Measurements from ENCODE around the gene UBE4B.
"Not testable (repeated sequence)": the region's sequence is repeated elsewhere in the genome, so short reads cannot be mapped to it uniquely, and the experiment has no call there.

Gene UBE4B

GRCh38 chr1:10211805-10212410, 179.2 kb downstream of the UBE4B start:
- peak overlapping the region; percentile 84 for H3K27ac ChIP-seq (ENCODE audit: low read depth, low read length)
- H3K9ac ChIP-seq (ENCODE audit: low read depth, low read length) = peak overlapping the region; percentile 89; the same call in 1 of the 2 replicates
- H3K27me3 ChIP-seq (ENCODE audit: control insufficient read depth, insufficient read depth, low read length) = no peaks in the 10 kb centered on the region
- H3K36me3 ChIP-seq (ENCODE audit: control insufficient read depth, insufficient read depth, low read length) = no peaks in the 10 kb centered on the region
- no peaks in the 10 kb centered on the region for H3K9me3 ChIP-seq (ENCODE audit: control insufficient read depth, insufficient read depth, low read length)
- H3K4me3 ChIP-seq (ENCODE audit: low read depth, low read length) = peak overlapping the region; percentile 91
- H3K4me1 ChIP-seq (ENCODE audit: control insufficient read depth, insufficient read depth, low read length) = peaks cover 14% of the 10 kb centered on the region

- Histone ChIP-seq H3K27ac (ENCODE audit: low read depth, low read length) (no peak overlapping the region), H3K9me3 (ENCODE audit: control insufficient read depth, insufficient read depth, low read length) (no peaks in the 10 kb centered on the region), H3K9ac (ENCODE audit: low read depth, low read length) (no peak overlapping the region), H3K4me3 (ENCODE audit: low read depth, low read length) (peak overlapping the region; percentile 91), H3K27me3 (ENCODE audit: control insufficient read depth, insufficient read depth, low read length) (no peaks in the 10 kb centered on the region), H3K36me3 (ENCODE audit: control insufficient read depth, insufficient read depth, low read length) (no peaks in the 10 kb centered on the region), H3K4me1 (ENCODE audit: control insufficient read depth, insufficient read depth, low read length) (peaks cover 14% of the 10 kb centered on the region)
Observed at GRCh38 chr1:10212476-10212875, 179.7 kb downstream of the UBE4B start.

- Histone ChIP-seq H3K4me3 (ENCODE audit: low read depth, low read length) (no peak overlapping the region), H3K27ac (ENCODE audit: low read depth, low read length) (no peak overlapping the region), H3K9ac (ENCODE audit: low read depth, low read length) (no peak overlapping the region), H3K36me3 (ENCODE audit: control insufficient read depth, insufficient read depth, low read length) (no peaks in the 10 kb centered on the region), H3K4me1 (ENCODE audit: control insufficient read depth, insufficient read depth, low read length) (peaks cover 14% of the 10 kb centered on the region), H3K9me3 (ENCODE audit: control insufficient read depth, insufficient read depth, low read length) (no peaks in the 10 kb centered on the region), H3K27me3 (ENCODE audit: control insufficient read depth, insufficient read depth, low read length) (no peaks in the 10 kb centered on the region)
Observed at GRCh38 chr1:10213186-10213705, 180.5 kb downstream of the UBE4B start.

GRCh38 chr1:10216090-10216749, 183.5 kb downstream of the UBE4B start:
- Histone ChIP-seq H3K27me3 (ENCODE audit: control insufficient read depth, insufficient read depth, low read length) (no peaks in the 10 kb centered on the region), H3K4me1 (ENCODE audit: control insufficient read depth, insufficient read depth, low read length) (peaks cover 10% of the 10 kb centered on the region), H3K36me3 (ENCODE audit: control insufficient read depth, insufficient read depth, low read length) (no peaks in the 10 kb centered on the region), H3K4me3 (ENCODE audit: low read depth, low read length) (no peak overlapping the region), H3K27ac (ENCODE audit: low read depth, low read length) (no peak overlapping the region), H3K9me3 (ENCODE audit: control insufficient read depth, insufficient read depth, low read length) (no peaks in the 10 kb centered on the region), H3K9ac (ENCODE audit: low read depth, low read length) (no peak overlapping the region)

GRCh38 chr1:10217748-10218441, 185.1 kb downstream of the UBE4B start:
- Histone ChIP-seq H3K4me1 (ENCODE audit: control insufficient read depth, insufficient read depth, low read length) (peaks cover 4% of the 10 kb centered on the region), H3K27ac (ENCODE audit: low read depth, low read length) (no peak overlapping the region), H3K9me3 (ENCODE audit: control insufficient read depth, insufficient read depth, low read length) (no peaks in the 10 kb centered on the region), H3K36me3 (ENCODE audit: control insufficient read depth, insufficient read depth, low read length) (no peaks in the 10 kb centered on the region), H3K9ac (ENCODE audit: low read depth, low read length) (no peak overlapping the region), H3K4me3 (ENCODE audit: low read depth, low read length) (no peak overlapping the region), H3K27me3 (ENCODE audit: control insufficient read depth, insufficient read depth, low read length) (no peaks in the 10 kb centered on the region)

GRCh38 chr1:10220200-10220599, 187.4 kb downstream of the UBE4B start:
- Histone ChIP-seq H3K4me1 (ENCODE audit: control insufficient read depth, insufficient read depth, low read length) (no peaks in the 10 kb centered on the region), H3K9me3 (ENCODE audit: control insufficient read depth, insufficient read depth, low read length) (no peaks in the 10 kb centered on the region), H3K4me3 (ENCODE audit: low read depth, low read length) (no peak overlapping the region), H3K36me3 (ENCODE audit: control insufficient read depth, insufficient read depth, low read length) (no peaks in the 10 kb centered on the region), H3K27ac (ENCODE audit: low read depth, low read length) (no peak overlapping the region), H3K27me3 (ENCODE audit: control insufficient read depth, insufficient read depth, low read length) (no peaks in the 10 kb centered on the region), H3K9ac (ENCODE audit: low read depth, low read length) (no peak overlapping the region)

GRCh38 chr1:10220657-10221056, 187.9 kb downstream of the UBE4B start:
- not testable (repeated sequence) for H3K4me3 ChIP-seq (ENCODE audit: low read depth, low read length); H3K9ac ChIP-seq (ENCODE audit: low read depth, low read length); H3K27me3 ChIP-seq (ENCODE audit: control insufficient read depth, insufficient read depth, low read length); H3K27ac ChIP-seq (ENCODE audit: low read depth, low read length); H3K36me3 ChIP-seq (ENCODE audit: control insufficient read depth, insufficient read depth, low read length); H3K4me1 ChIP-seq (ENCODE audit: control insufficient read depth, insufficient read depth, low read length); H3K9me3 ChIP-seq (ENCODE audit: control insufficient read depth, insufficient read depth, low read length)

GRCh38 chr1:10225573-10225972, 192.8 kb downstream of the UBE4B start:
- Histone ChIP-seq H3K4me1 (ENCODE audit: control insufficient read depth, insufficient read depth, low read length) (peaks cover 6% of the 10 kb centered on the region; the same call in 1 of the 2 replicates), H3K9me3 (ENCODE audit: control insufficient read depth, insufficient read depth, low read length) (no peaks in the 10 kb centered on the region), H3K4me3 (ENCODE audit: low read depth, low read length) (no peak overlapping the region), H3K9ac (ENCODE audit: low read depth, low read length) (no peak overlapping the region), H3K36me3 (ENCODE audit: control insufficient read depth, insufficient read depth, low read length) (no peaks in the 10 kb centered on the region), H3K27ac (ENCODE audit: low read depth, low read length) (no peak overlapping the region), H3K27me3 (ENCODE audit: control insufficient read depth, insufficient read depth, low read length) (no peaks in the 10 kb centered on the region)

- H3K27me3 ChIP-seq (ENCODE audit: control insufficient read depth, insufficient read depth, low read length) = no peaks in the 10 kb centered on the region
- no peaks in the 10 kb centered on the region for H3K36me3 ChIP-seq (ENCODE audit: control insufficient read depth, insufficient read depth, low read length)
- peaks cover 6% of the 10 kb centered on the region; the same call in 1 of the 2 replicates for H3K4me1 ChIP-seq (ENCODE audit: control insufficient read depth, insufficient read depth, low read length)
- H3K9me3 ChIP-seq (ENCODE audit: control insufficient read depth, insufficient read depth, low read length) = no peaks in the 10 kb centered on the region
- no peak overlapping the region for H3K4me3 ChIP-seq (ENCODE audit: low read depth, low read length)
- H3K9ac ChIP-seq (ENCODE audit: low read depth, low read length) = no peak overlapping the region
- no peak overlapping the region for H3K27ac ChIP-seq (ENCODE audit: low read depth, low read length)
Observed at GRCh38 chr1:10228528-10228927, 195.8 kb downstream of the UBE4B start.

- Histone ChIP-seq H3K9ac (ENCODE audit: low read depth, low read length) (no peak overlapping the region), H3K27ac (ENCODE audit: low read depth, low read length) (no peak overlapping the region), H3K27me3 (ENCODE audit: control insufficient read depth, insufficient read depth, low read length) (no peaks in the 10 kb centered on the region), H3K9me3 (ENCODE audit: control insufficient read depth, insufficient read depth, low read length) (no peaks in the 10 kb centered on the region), H3K4me3 (ENCODE audit: low read depth, low read length) (no peak overlapping the region), H3K36me3 (ENCODE audit: control insufficient read depth, insufficient read depth, low read length) (peaks cover 3% of the 10 kb centered on the region), H3K4me1 (ENCODE audit: control insufficient read depth, insufficient read depth, low read length) (peaks cover 6% of the 10 kb centered on the region; the same call in 1 of the 2 replicates)
Observed at GRCh38 chr1:10229903-10230302, 197.1 kb downstream of the UBE4B start.

All from HUES48 (cell line).